Measurements from ENCODE around the gene COL12A1. TPM values are rescaled to one million over a fixed set of nuclear protein-coding genes. Genes with fewer than 3 reads are reported as not detected.

COL12A1 gene
- total and polyA plus RNA-seq, 2 of the 13 experiments (the other 11 are each of a cell fraction or from before 2014, with no cell fraction given), result 0.02 TPM; not detected in 1

GRCh38 chr6:75243333-75244062, 37.6 kb upstream of the COL12A1 start, which contains the start of gene COX7A2 (continued):
- no peak for TF ChIP-seq KIAA2018 (CRISPR knock-in tag; IDR thresholded peaks at IDR 0.05; ENCODE audit: borderline replicate concordance)
- no peak for TF ChIP-seq SALL2 (CRISPR knock-in tag; IDR thresholded peaks at IDR 0.05)
- TF ChIP-seq DPF2 (CRISPR knock-in tag; IDR thresholded peaks at IDR 0.05; ENCODE audit: borderline replicate concordance, low read depth), result no peak
- TF ChIP-seq ZNF564 (CRISPR knock-in tag; IDR thresholded peaks at IDR 0.05), result peak; percentile 79; the same call in 1 of the 2 replicates
- TF ChIP-seq NKX3-1 (CRISPR knock-in tag; IDR thresholded peaks at IDR 0.05), result 0 out of 2 replicates have a peak, but pooled peaks have one; percentile 54
- no peak; the same call in 1 of the 2 replicates for TF ChIP-seq SP2 (CRISPR knock-in tag; IDR thresholded peaks at IDR 0.05)
- TF ChIP-seq KDM2A (CRISPR knock-in tag; IDR thresholded peaks at IDR 0.05; ENCODE audit: borderline replicate concordance, low read depth), result peak; percentile 94; the same call in 1 of the 2 replicates
- 0 out of 2 replicates have a peak, but pooled peaks have one; percentile 27 for TF ChIP-seq ARHGAP35 (CRISPR knock-in tag; IDR thresholded peaks at IDR 0.05; ENCODE audit: borderline replicate concordance)
- no peak for TF ChIP-seq ZNF672 (CRISPR knock-in tag; IDR thresholded peaks at IDR 0.05)
- TF ChIP-seq FOXK1 (CRISPR knock-in tag; IDR thresholded peaks at IDR 0.05; ENCODE audit: borderline replicate concordance, low read depth), result peak; percentile 59; the same call in 1 of the 2 replicates
- 0 out of 2 replicates have a peak, but pooled peaks have one; percentile 68 for TF ChIP-seq ZSCAN30 (CRISPR knock-in tag; IDR thresholded peaks at IDR 0.05)
- TF ChIP-seq ATF7 (IDR thresholded peaks at IDR 0.05), result no peak
- TF ChIP-seq ATF7 (CRISPR knock-in tag; IDR thresholded peaks at IDR 0.05), result 0 out of 2 replicates have a peak, but pooled peaks have one; percentile 25
- TF ChIP-seq ZNF224 (CRISPR knock-in tag; IDR thresholded peaks at IDR 0.05), result no peak
- no peak for TF ChIP-seq ZNF512B (CRISPR knock-in tag; IDR thresholded peaks at IDR 0.05; ENCODE audit: borderline replicate concordance)
